Left renal cortex interstitium (tissue), 4 donors: ENCODE data around the gene AMPH. TPM values are rescaled to one million over a fixed set of nuclear protein-coding genes. Genes with fewer than 3 reads are reported as not detected.
"Not testable (repeated sequence)": the region's sequence is repeated elsewhere in the genome, so short reads cannot be mapped to it uniquely, and the experiment has no call there.

Source experiments
- DNase-seq, 4 donors: peaks; one replicate each; pipeline ENCODE4 v3.0.0-alpha.2; 2013; ENCODE audit warnings: low read depth in 4 of 4, low spot score in 2 of 4, missing footprints in 1 of 4
- polyA plus RNA-seq, 4 donors: library from polyadenylated mRNA; unstranded; fragments of 120-200 nt; gene quantifications; one replicate each; pipeline ENCODE4 v1.2.1, GENCODE V29; 2013; ENCODE audit not compliant: insufficient read length in 4 of 4

AMPH gene
- polyA plus RNA-seq, 4 donors = 14.8 to 19.7 (median 16.4) TPM

DNA sequence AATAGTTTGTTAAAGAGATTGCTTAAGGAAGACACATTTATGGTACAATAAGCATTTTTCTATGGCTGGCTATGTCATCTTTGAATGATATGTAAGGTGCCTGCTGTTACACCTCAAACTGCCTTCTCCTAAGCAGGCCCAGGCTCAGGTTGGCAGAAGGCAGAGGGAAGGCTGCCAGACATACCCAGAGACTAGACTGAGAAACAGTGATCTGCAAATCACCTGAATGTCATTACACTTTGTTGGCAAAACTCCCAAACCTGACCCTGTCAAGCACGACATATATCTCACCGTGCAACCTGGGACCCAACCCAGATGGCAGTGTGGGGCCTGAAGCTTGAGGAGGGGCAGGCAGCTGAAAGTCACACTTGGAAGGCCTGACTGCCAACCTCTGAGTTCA lies 221.1 kb downstream of the AMPH start:
- peak in 1 of 4 donors; percentile 1 for DNase-seq

DNA sequence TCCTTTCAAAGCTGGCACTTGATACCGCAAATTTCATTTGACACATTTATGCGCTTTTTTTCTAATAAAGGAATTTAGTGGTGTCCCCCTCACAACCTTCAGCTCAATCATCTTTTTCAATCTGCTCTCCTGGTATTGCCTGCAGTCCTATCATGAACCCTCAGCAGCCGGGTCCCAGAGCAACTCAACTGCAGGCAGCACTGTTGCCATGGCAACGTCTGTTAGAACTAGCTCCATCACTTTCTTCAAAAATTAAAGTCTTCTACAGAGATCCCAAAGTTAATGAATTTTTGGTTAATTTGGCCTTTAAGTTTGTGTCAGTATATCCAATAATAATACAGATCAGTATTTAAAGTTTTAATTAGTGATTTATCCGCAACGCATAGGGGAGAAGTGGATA lies 221.6 kb downstream of the AMPH start:
- no peak for DNase-seq

DNA sequence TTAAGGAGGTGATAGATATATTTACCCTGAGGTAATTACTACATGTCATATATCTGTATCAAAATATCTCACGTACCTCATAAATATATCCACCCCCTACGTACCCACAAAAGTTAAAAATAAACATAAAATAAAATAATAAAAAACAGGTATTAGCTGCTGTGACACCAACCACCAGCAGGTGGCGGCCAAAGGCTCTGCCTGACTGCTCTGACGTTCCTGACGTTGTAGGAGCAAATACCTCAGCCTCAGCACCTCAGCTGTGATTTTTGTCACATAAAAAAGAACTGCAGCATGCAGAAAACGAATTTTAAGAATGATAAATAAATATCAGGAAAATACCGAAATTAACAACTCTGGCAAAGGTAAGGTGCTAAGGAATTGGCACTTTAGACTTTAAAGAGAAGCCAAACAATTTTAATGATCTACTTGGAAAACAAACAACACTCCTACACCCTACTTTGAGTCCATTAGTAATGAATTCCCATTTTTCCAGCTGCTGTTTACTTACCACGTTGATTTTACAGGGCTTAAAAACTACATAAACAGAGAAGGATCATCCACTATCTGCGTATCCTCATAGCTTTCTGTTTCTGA lies 232.3 kb downstream of the AMPH start:
- peak in 3 of 4 donors; percentile 3 to 21 (median 20) for DNase-seq

DNA sequence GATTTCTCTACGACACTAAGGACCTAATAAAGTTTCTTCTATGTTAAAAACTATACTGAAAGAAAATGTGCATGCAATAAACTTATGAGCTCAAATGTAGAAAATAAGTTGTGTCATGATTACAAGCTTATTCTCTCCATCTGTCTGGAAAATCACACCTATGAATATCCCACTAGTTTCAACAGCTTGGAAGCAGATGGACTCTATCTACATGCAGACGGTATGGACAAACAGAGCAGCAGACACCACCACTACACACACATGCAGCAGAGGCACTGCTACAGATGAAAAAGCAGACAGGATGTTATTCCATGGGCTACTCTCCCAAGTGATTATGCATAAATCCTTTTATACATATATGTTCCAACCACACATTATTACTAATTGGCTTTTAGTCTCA lies 234.3 kb downstream of the AMPH start:
- DNase-seq = no peak

DNA sequence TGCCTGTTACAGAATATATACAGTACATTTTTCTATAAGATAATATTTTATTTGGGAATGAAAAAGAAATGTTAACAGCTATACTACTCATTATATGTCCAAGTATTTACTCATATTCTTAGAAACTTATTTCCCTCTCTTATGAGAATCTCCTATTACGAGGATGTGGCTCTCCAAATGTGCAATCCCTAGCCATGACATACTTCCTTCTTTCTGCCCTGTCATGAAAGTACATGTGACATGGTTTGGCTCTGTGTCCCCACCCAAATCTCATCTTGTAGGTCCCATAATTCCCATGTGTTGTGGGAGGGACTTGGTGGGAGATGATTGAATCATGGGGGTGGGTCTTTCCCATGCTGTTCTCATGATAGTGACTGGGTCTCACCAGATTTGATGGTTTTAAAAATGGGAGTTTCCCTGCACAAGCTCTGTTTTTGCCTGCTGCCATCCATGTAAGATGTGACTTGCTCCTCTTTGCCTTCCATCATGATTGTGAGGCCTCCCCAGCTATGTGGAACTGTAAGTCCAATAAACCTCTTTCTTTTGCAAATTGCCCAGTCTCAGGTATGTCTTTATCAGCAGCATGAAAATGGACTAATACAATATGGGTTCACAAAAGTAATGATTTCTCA lies 235.1 kb downstream of the AMPH start:
- DNase-seq = not testable (repeated sequence)

DNA sequence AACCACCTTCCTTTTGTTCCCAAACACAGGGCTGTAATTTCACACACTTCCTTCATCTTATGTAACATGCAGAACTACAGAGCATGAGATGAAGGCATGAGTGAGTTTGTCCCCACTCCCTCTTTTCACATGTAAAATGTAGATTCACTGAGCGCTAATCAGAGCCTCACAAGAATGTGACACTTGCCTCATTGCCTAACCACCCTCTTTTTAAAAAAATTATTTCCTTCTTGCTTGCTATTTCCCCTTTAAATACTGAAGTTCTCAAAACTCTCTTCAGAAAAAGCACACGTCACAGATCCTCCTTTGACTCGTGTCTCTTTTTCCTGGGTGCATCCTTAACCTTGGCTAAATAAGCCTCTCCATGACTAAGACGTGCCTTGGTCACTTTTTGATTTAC lies 236.5 kb downstream of the AMPH start:
- DNase-seq = no peak

DNA sequence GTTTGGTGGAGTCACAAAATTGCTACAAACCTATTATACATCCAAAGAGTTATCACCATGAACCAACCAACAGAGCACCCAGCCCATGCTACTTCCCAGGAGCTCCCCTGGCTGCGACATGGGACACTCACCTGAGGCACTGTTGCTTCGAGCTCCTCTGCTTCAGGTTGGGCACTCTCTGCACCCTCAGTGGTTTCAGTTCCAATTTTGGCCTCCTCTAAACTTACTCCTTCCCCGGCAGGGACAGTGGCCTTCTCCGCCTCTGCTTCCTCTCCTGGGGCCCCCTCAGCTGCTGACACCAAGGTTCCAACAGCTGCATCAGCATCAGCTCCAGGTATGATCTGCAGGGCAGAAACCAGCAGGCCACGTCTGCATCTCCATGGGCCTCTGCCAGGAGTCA lies 237.3 kb downstream of the AMPH start:
- DNase-seq = no peak

DNA sequence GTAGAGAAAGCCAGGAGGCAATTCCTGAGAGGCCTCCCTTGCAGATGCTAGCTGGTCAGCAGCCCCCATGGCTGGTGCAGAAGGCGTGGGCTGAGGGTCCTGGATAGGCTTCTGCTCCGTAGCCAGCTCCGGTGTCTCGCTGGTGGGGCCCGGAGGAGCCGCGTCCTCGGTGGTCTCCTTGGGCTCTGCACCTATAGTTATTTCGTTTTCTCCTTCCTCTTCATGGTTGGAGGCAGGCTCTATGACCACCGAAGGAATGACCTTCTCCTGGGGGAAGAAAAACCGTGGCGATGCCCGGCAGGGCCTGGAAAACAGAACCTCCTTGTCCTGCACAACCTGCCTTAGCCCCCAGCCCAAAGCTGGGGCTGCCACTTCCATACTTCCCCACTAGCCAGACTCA lies 239.4 kb downstream of the AMPH start:
- no peak for DNase-seq

DNA sequence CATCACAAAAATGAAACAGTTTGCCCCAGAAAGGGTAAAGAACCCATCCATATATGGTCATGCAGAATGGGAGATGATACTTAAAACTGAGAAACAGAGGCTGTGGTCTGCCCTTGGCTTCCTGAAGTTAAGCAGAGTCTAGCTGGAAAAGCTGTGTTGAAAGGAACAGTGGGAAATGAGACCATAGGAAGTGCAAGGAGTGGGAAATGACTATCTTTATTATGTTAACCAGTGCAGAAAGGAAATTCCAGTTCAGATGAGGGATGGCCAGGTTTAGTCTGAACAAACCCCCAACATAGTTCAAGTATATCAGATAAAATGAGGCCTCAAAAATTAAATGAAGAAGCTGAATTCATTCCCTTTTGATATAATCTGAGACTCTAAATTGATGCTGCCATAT lies 245.5 kb downstream of the AMPH start:
- no peak for DNase-seq

DNA sequence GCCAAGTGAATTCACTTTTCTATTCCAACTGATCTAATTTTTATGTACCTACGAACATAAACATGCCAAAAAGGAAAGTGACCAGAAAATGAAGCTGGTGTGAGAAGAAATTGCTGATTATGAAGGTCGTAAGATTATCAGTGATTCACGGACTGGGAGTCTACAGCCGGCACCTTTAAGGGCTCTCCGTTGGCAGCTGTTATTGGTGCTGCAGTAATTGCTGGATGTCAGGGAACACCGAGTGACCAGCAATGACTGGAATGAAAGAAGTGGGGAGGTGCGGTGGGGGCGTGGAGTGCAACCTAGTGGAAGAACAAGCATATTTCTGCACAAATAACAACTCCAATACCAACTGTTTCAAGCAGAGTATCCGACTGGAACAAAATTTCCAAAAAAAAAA lies 247.9 kb downstream of the AMPH start:
- DNase-seq = no peak

DNA sequence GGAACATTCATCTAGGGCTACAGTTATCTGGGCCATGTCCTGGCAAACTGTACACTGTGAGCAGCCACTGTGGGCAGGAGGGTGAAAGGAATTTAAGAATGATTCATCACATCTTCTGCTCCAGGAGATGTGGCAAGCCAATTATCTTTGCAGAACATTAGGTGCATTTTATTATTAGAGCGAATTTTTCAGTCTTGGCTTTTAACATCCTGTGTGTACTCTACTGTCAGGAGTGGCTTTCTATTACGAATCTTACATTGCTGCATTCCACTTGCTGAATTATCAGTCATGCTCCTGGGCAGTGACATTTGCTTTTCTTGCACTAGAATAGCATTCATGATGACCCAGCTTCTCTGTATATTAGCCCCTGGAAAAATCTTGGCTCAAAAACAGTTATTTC lies 248.5 kb downstream of the AMPH start:
- no peak for DNase-seq

DNA sequence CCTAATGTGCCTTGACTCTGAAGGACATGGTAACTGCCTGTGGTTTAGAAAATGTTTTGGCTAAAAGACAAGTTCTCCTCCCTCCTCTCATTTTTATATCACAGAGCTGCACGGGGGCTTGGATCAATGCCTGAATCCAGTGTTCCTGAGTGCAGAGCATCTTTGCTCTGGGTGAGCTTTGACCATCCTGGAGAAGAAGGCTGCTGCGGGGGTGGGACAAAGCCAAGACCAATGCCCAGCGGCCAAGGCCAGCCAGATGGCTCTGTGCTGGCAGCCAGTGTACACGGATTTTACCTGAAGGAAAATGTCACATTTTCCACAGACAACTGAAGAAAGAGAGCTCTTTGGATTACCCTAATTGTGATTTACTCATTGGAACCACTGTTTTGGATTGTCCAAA lies 255.7 kb downstream of the AMPH start:
- DNase-seq = no peak

DNA sequence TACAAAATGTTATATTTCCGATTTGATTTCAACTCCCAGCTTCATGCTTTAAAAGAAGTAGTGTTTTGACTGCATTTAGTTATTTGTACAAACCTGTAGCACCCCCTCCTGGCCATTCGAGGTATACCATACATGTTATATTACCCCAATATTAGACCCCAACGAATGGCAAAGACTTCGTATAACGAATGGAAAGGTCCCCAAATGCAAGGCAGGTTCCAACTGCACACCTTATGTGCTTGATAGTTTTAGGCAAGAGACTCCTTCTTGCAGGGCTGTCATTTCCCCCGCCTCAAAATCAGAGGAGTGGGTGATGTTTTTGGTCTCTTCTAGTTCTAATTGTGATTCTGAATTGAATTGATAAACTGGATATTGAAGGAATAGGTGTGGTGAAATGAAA lies 256.7 kb downstream of the AMPH start:
- peak in 2 of 4 donors; percentile 13 to 19 for DNase-seq

DNA sequence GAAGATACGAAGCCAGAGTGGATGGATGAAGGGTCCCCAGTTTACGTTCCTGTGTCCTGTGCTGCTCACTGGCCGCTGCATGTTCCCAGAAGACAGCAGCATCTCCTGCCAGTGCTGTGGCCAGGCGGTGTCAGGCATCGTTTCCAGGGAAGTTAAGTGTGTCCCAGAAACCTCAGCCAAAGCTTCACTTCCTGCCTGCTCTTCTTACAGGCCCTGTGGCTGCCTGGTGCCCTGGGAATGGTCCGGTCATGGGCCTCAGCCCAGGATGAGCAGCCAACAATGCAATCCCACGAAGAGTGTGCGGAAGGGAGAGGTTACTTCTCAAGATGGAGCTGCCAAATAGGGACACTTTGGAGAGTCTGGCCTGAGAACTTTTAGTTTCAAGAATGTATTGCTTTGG lies 258.0 kb downstream of the AMPH start:
- no peak for DNase-seq

DNA sequence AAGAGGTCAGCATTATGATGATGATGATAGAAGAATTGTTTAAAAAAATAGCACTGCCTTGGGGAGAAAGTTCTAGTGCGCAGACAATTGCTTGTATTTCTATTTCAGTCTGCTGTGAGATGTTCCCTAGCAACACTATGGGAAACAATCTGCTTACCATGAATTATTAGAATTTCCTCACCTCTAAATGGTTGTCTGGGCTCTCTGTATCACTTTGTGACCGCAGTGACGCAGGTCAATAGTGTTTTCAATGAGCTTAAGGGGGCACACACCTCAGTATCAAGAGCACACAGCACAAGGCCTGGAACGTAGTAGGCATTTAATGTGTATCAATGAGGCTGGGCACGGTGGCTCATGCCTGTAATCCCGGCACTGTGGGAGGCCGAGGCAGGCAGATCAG lies 258.9 kb downstream of the AMPH start:
- DNase-seq = no peak

DNA sequence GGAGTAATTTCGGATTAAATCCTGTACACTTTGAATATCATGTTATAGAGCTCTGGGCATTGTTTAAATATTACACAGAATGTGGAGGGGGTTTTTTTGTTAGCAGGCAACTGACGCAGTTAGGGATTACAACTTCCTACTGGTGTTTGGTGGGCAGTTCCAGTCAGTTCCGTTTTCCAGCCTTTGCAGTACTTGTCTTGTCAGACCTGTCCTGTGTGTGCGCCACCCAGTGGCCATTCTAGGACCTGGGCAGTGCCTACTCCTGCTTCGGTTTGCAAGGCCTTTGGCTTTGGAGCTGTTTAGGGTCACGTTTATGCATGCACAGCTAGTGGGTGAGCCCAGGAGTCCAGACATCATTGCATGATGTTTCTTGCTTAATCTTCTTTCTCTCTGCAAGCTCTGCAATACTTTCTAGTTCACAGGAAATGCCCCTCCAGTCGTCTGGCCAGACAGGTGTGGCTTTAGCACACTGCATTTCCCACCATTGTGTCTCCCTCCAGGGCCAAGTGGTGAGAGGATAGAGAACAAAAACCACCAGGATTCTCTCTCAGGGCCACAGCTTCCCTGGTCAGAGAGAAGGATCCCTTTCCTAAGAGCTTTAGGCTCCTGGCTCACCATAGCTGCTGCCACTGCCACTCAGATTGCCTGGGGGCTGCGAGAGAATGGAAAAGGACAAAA lies 261.2 kb downstream of the AMPH start:
- DNase-seq = peak; percentile 34 to 66 (median 46)

DNA sequence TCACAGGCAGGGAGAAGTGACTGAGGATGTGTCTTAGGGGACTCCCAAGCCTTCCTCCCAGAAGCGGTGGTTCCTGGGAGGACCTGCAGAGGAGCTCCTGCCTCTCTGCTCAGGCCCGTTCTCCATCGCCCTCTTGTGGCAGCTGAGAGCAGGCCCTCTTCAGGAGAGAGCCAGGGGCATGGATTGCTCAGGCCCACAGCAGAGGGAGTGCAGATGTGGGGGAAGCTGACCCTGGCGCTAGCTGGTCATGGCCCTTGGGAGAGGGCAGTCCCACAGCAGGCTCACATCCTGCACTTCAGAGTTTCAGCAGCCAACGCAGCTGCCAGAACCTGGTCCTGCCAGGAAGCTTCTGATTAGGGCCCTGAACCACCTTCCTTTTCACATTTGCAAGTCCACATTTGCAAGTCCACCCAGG lies 263.0 kb downstream of the AMPH start:
- DNase-seq = peak in 1 of 4 donors; percentile 28

DNA sequence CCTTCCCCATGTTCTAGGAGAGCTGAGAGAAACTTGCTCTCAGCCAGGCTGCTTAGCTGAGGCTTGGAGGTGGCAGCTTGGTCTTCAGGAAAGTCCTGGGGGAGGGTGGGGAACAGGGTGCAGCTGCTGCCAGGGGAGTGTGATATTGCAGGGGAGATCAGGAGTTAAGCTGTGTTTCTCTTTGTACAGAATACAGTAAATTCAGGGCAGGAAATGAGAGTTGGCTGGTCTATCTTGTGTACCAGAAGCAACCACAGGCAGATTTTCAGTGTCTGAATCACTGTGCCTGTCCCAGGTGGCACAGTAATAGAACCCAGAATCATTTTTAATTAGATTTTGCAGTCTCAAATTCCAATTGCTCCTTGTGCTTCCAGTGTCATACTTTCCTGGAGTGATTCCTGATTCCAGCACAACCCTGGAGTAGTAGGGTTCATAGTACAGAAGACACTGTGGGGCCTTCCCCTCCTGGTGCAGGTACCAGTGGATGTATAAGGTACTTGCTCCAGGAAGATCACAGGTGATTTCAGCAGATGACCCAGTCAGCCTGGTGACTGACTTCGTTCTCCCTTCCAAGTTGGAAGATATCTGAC lies 263.8 kb downstream of the AMPH start:
- DNase-seq = no peak

DNA sequence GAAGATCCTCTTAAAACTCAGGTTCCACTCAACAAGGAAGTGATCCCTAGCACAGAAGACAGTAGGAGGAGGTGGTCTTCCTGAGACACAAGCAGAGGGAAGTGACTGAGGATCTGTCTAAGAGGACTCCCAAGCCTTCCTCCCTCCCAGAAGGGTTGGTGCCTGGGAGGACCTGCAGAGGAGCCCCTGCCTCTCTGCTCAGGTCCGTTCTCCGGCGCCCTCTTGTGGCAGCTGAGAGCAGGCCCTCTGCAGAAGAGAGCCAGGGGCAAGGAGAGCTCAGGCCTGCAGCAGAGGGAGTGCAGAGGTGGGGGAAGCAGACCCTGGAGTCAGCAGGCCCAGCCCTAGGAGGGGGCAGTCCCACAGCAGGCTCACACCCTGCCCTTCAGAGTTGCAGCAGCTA lies 267.8 kb downstream of the AMPH start:
- not testable (repeated sequence) for DNase-seq

DNA sequence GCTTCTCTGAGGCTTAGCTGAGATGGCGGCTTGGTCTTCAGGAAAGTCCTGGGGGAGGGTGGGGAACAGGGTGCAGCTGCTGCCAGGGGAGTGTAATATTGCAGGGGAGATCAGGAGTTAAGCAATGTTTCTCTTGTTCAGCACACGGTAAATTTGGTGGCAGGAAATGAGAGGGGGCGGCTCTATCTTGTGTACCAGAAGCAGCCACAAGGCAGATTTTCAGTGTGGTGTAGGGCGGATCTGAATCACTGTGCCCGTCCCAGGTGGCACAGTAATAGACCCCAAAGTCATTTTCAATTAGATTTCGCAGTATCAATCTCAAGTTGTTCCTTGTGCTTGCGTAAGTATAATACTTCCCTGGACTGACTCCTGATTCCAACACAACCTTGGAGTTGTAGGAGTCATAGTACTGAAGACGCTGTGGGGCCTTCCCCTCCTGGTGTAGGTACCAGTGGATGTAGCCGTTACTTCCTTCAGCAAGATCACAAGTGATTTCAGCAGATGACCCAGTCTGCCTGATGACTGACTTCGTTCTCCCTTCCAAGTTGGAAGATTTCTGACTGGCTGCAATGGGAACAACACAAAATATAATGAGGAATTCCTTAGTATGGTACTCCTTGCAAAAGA lies 268.4 kb downstream of the AMPH start:
- not testable (repeated sequence) for DNase-seq

DNA sequence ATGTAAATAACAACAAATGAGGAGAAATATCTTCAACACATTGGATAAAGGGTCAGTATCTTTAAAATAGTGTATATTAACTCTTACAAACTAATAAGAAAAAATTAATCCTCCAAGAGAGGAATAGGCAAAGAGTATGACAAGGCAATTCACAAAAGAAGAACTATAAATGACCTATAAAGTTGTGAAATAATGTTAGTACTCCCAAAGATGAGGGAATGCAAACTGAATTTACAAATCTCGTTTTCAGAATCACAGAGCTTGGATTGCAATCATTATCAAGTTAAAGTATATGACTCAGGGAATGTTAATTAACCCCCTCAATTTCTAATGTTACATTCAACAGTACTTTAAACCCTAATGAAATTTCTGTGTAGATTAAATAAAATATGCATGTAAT lies 270.4 kb downstream of the AMPH start:
- DNase-seq = no peak
